ENCODE data around the gene ITPR1. TPM values are rescaled to one million over a fixed set of nuclear protein-coding genes. Genes with fewer than 3 reads are reported as not detected.
A peak's percentile ranks its signal among the peaks of the same experiment; 100 is the strongest.

ITPR1 gene
- polyA plus RNA-seq, 1 of the 3 experiments (the other 2 are of a cell fraction) = 5.9 TPM

DNA sequence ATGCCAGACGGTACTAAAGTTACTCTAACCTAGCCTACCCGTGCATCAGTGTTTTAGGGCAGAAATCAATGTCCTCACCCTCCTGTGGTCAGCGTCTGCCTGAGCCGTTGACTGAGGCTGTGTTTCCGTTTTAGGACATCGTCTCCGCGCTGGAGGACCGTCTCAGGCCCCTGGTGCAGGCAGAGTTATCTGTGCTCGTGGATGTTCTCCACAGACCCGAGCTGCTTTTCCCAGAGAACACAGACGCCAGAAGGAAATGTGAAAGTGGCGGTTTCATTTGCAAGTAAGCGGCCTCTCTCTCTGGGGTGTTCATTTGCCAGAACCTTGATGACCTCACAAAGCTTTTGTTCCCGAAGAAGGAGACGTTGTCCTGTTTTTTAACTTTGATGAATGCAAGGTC, 217.0 kb downstream of the ITPR1 start:
- ChIA-PET CTCF (interaction anchor here (1.0 to 13.0 kb wide), 10 partner anchors 10 to 362 kb away, joined by 3 to 277 read pairs (median 16); partner anchors contain the start of gene BHLHE40), POLR2A (no interaction called here)
- peaks cover 0 to 7% of the 10 kb centered on the region in 2 experiments; a peak in 2 of 4 replicates for H3K4me1 ChIP-seq (ENCODE audit: control insufficient read depth in 1 of 2, insufficient read depth in 2 of 2, low read depth in 1 of 2, low read length in 1 of 2)
- no peaks in the 10 kb centered on the region for H3K9me2 ChIP-seq
- H3K9ac ChIP-seq = no peak overlapping the region
- H3K27me3 ChIP-seq (ENCODE audit: insufficient read depth) = no peaks in the 10 kb centered on the region
- H3K4me3 ChIP-seq (ENCODE audit: low read depth in 2 of 2, low read length in 1 of 2) = no peak overlapping the region
- no peaks in the 10 kb centered on the region for H4K20me1 ChIP-seq (ENCODE audit: insufficient read depth)
- no peaks in the 10 kb centered on the region for H3K79me2 ChIP-seq (ENCODE audit: insufficient read depth)
- no peak for DNase-seq
- H3K9me3 ChIP-seq = no peaks in the 10 kb centered on the region
- WGBS (ENCODE audit: low lambda C conversion rate) = 85% methylated on average over 16 of the region's 16 CpGs
- TF ChIP-seq YY1 (IDR thresholded peaks at IDR 0.05; ENCODE audit: low read depth) (no peak), NRF1 (IDR thresholded peaks at IDR 0.05; ENCODE audit: low read depth, low read length) (no peak)
- TF ChIP-seq, protein P1, sequence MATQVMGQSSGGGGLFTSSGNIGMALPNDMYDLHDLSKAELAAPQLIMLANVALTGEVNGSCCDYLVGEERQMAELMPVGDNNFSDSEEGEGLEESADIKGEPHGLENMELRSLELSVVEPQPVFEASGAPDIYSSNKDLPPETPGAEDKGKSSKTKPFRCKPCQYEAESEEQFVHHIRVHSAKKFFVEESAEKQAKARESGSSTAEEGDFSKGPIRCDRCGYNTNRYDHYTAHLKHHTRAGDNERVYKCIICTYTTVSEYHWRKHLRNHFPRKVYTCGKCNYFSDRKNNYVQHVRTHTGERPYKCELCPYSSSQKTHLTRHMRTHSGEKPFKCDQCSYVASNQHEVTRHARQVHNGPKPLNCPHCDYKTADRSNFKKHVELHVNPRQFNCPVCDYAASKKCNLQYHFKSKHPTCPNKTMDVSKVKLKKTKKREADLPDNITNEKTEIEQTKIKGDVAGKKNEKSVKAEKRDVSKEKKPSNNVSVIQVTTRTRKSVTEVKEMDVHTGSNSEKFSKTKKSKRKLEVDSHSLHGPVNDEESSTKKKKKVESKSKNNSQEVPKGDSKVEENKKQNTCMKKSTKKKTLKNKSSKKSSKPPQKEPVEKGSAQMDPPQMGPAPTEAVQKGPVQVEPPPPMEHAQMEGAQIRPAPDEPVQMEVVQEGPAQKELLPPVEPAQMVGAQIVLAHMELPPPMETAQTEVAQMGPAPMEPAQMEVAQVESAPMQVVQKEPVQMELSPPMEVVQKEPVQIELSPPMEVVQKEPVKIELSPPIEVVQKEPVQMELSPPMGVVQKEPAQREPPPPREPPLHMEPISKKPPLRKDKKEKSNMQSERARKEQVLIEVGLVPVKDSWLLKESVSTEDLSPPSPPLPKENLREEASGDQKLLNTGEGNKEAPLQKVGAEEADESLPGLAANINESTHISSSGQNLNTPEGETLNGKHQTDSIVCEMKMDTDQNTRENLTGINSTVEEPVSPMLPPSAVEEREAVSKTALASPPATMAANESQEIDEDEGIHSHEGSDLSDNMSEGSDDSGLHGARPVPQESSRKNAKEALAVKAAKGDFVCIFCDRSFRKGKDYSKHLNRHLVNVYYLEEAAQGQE (IDR thresholded peaks at IDR 0.05; ENCODE audit: low read depth, low read length) = no peak
- no peaks in the 10 kb centered on the region for H3F3A ChIP-seq (replicated peaks; ENCODE audit: insufficient read depth)
- peaks cover 0 to 19% of the 10 kb centered on the region in 2 experiments for H3K36me3 ChIP-seq (replicated peaks in 1 of 2; ENCODE audit: control insufficient read depth in 1 of 2, insufficient read depth in 2 of 2, low read length in 1 of 2)
- H2AFZ ChIP-seq (ENCODE audit: low read depth) = no peak overlapping the region
- peak overlapping the region in 1 of 2 experiments; percentile 3; a peak in 1 of 4 replicates for H3K27ac ChIP-seq (ENCODE audit: low read depth in 2 of 2, low read length in 1 of 2)
- H3K4me2 ChIP-seq = no peak overlapping the region

GRCh38 chr3:4711680-4711992, 218.5 kb downstream of the ITPR1 start:
- ChIA-PET POLR2A (interaction anchor here (0.7 to 1.2 kb wide), 4 partner anchors 33 to 346 kb away, joined by 3 to 4 read pairs (median 4); partner anchors contain the start of gene BHLHE40), CTCF (interaction anchor here (0.5 to 13.0 kb wide), 71 partner anchors 8 to 404 kb away, joined by 3 to 277 read pairs (median 4); partner anchors contain the start of gene BHLHE40)
- Histone ChIP-seq H3K9me2 (no peaks in the 10 kb centered on the region), H2AFZ (ENCODE audit: low read depth) (no peak overlapping the region), H3K9me3 (no peaks in the 10 kb centered on the region), H3K27me3 (ENCODE audit: insufficient read depth) (no peaks in the 10 kb centered on the region), H3K36me3 (replicated peaks in 1 of 2; ENCODE audit: control insufficient read depth in 1 of 2, insufficient read depth in 2 of 2, low read length in 1 of 2) (peaks cover 0 to 15% of the 10 kb centered on the region in 2 experiments), H3K27ac (ENCODE audit: low read depth in 2 of 2, low read length in 1 of 2) (no peak overlapping the region), H3K4me1 (ENCODE audit: control insufficient read depth in 1 of 2, insufficient read depth in 2 of 2, low read depth in 1 of 2, low read length in 1 of 2) (peaks cover 6 to 18% of the 10 kb centered on the region in 2 experiments; a peak in 2 of 4 replicates), H3K4me2 (no peak overlapping the region), H3K9ac (no peak overlapping the region), H3K4me3 (ENCODE audit: low read depth in 2 of 2, low read length in 1 of 2) (no peak overlapping the region; a peak in 1 of 4 replicates), H4K20me1 (ENCODE audit: insufficient read depth) (no peaks in the 10 kb centered on the region), H3F3A (replicated peaks; ENCODE audit: insufficient read depth) (no peaks in the 10 kb centered on the region), H3K79me2 (ENCODE audit: insufficient read depth) (no peaks in the 10 kb centered on the region)
- WGBS (ENCODE audit: low lambda C conversion rate) = 0% methylated on average over 1 of the region's 1 CpG
- no peak for DNase-seq
- TF ChIP-seq MXI1 (IDR thresholded peaks at IDR 0.05; ENCODE audit: low read depth, low read length) = no peak
- TF ChIP-seq EP300 (IDR thresholded peaks at IDR 0.05; ENCODE audit: borderline replicate concordance in 1 of 2, low read depth in 1 of 2, low read length in 1 of 2) = no peak
- TF ChIP-seq CHD2 (IDR thresholded peaks at IDR 0.05; ENCODE audit: low read length, partially characterized antibody) = no peak
- TF ChIP-seq, protein P1 (IDR thresholded peaks at IDR 0.05; ENCODE audit: low read depth, low read length) = no peak
- no peak for TF ChIP-seq PBX3 (IDR thresholded peaks at IDR 0.05)
- TF ChIP-seq, protein P2, sequence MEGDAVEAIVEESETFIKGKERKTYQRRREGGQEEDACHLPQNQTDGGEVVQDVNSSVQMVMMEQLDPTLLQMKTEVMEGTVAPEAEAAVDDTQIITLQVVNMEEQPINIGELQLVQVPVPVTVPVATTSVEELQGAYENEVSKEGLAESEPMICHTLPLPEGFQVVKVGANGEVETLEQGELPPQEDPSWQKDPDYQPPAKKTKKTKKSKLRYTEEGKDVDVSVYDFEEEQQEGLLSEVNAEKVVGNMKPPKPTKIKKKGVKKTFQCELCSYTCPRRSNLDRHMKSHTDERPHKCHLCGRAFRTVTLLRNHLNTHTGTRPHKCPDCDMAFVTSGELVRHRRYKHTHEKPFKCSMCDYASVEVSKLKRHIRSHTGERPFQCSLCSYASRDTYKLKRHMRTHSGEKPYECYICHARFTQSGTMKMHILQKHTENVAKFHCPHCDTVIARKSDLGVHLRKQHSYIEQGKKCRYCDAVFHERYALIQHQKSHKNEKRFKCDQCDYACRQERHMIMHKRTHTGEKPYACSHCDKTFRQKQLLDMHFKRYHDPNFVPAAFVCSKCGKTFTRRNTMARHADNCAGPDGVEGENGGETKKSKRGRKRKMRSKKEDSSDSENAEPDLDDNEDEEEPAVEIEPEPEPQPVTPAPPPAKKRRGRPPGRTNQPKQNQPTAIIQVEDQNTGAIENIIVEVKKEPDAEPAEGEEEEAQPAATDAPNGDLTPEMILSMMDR (IDR thresholded peaks at IDR 0.05) = no peak
- no peak for TF ChIP-seq GABPA (IDR thresholded peaks at IDR 0.05; ENCODE audit: low read depth)
- no peak for TF ChIP-seq SMC3 (IDR thresholded peaks at IDR 0.05; ENCODE audit: low read depth, low read length)
- TF ChIP-seq TCF12 (IDR thresholded peaks at IDR 0.05) = no peak
- no peak for TF ChIP-seq GATA2 (CRISPR knock-in tag; IDR thresholded peaks at IDR 0.05)
- no peak for TF ChIP-seq USF1 (IDR thresholded peaks at IDR 0.05; ENCODE audit: borderline replicate concordance, low read depth)

All from SK-N-SH (cell line).